Stimulated activated CD4-positive, alpha-beta T cell treated with anti-CD3 and anti-CD28 coated beads, Interleukin-1b, Interleukin-23, amount 100 ng/mL, for 4 hours (primary cell): ENCODE measurements around the gene HUNK.
"Not testable (repeated sequence)": the region's sequence is repeated elsewhere in the genome, so short reads cannot be mapped to it uniquely, and the experiment has no call there.

Experiments
- DNase-seq, 2 donors: peaks; one replicate each; pipeline ENCODE4 v3.0.0-alpha.2; 2020; ENCODE audit warnings: low read depth in 2 of 2

HUNK gene

GRCh38 chr21:31872452-31873274 lies at the start of gene HUNK:
TSS of gene HUNK (plus strand) at chr21:31873020. CDS start at chr21:31873675, 655 bp downstream.
- peak in 1 of 2 donors; percentile 2 for DNase-seq

- DNase-seq: no peak
Observed at GRCh38 chr21:31829736-31830472, 42.9 kb upstream of the HUNK start.

GRCh38 chr21:31830701-31831100 lies 42.1 kb upstream of the HUNK start:
- no peak for DNase-seq

GRCh38 chr21:31837041-31837440 lies 35.8 kb upstream of the HUNK start:
- DNase-seq: no peak

- DNase-seq: no peak
Observed at GRCh38 chr21:31837618-31838390, 35.0 kb upstream of the HUNK start.

- DNase-seq: no peak
Observed at GRCh38 chr21:31838586-31839355, 34.0 kb upstream of the HUNK start.

GRCh38 chr21:31844206-31844605 lies 28.6 kb upstream of the HUNK start:
- no peak for DNase-seq

- DNase-seq: no peak
Observed at GRCh38 chr21:31845151-31845729, 27.6 kb upstream of the HUNK start.

- no peak for DNase-seq
Observed at GRCh38 chr21:31846690-31847089, 26.1 kb upstream of the HUNK start.

- no peak for DNase-seq
Observed at GRCh38 chr21:31847761-31848160, 25.1 kb upstream of the HUNK start.

GRCh38 chr21:31848326-31848985 lies 24.4 kb upstream of the HUNK start:
- DNase-seq: no peak

GRCh38 chr21:31850886-31851285 lies 21.9 kb upstream of the HUNK start:
- DNase-seq: no peak

GRCh38 chr21:31855180-31855579 lies 17.6 kb upstream of the HUNK start:
- DNase-seq: no peak

- no peak for DNase-seq
Observed at GRCh38 chr21:31857096-31857495, 15.7 kb upstream of the HUNK start.

- not testable (repeated sequence) for DNase-seq
Observed at GRCh38 chr21:31857631-31858030, 15.2 kb upstream of the HUNK start.

- DNase-seq: no peak
Observed at GRCh38 chr21:31860851-31861250, 12.0 kb upstream of the HUNK start.

- DNase-seq: no peak
Observed at GRCh38 chr21:31862078-31862477, 10.7 kb upstream of the HUNK start.

- no peak for DNase-seq
Observed at GRCh38 chr21:31865429-31865970, 7.3 kb upstream of the HUNK start.

GRCh38 chr21:31866077-31866511 lies 6.7 kb upstream of the HUNK start:
- DNase-seq: peak; percentile 51 to 70

- DNase-seq: no peak
Observed at GRCh38 chr21:31869750-31870149, 3.1 kb upstream of the HUNK start.
